ENCODE measurements around the gene ADAMTS17.

GRCh38 chr15:100311154-100311625, 30.6 kb downstream of the ADAMTS17 start:
- TF ChIP-seq MAX (IDR thresholded peaks at IDR 0.05) (no peak), JUN (IDR thresholded peaks at IDR 0.05) (no peak), CTCF (IDR thresholded peaks at IDR 0.05) (no peak), RAD21 (conservative IDR thresholded peaks at IDR 0.05 in 1 of 2, IDR thresholded peaks at IDR 0.05 in 1 of 2) (no peak), CEBPB (IDR thresholded peaks at IDR 0.05) (no peak), POLR2A (IDR thresholded peaks at IDR 0.05; ENCODE audit: low read length) (no peak), CHD2 (IDR thresholded peaks at IDR 0.05; ENCODE audit: low read length, partially characterized antibody) (no peak), JUNB (IDR thresholded peaks at IDR 0.05) (no peak), SMC3 (IDR thresholded peaks at IDR 0.05) (no peak)

All from A549 (cell line).